GM23338 (cell line): ENCODE results near the gene ZNF560.

Experiments used
- POLR2AphosphoS5 ChIP-seq: IDR thresholded peaks from 2 replicates; pipeline ENCODE4 v1.6.1; 2016; ENCODE audit warnings: antibody characterized with exemption, low read depth
- TF ChIP-seq, protein P1 (sequence below), 2 experiments: fragments of 200-600 bp in 1 of 2; sonication (generic) in 1 of 2; conservative IDR thresholded peaks; 2 replicates each; pipeline versions ENCODE4 v1.5.1 to v1.6.1; 2016 to 2017; ENCODE audit warnings: antibody characterized with exemption in 2 of 2, low read depth in 2 of 2, mild to moderate bottlenecking in 2 of 2, moderate library complexity in 1 of 2

DNA sequence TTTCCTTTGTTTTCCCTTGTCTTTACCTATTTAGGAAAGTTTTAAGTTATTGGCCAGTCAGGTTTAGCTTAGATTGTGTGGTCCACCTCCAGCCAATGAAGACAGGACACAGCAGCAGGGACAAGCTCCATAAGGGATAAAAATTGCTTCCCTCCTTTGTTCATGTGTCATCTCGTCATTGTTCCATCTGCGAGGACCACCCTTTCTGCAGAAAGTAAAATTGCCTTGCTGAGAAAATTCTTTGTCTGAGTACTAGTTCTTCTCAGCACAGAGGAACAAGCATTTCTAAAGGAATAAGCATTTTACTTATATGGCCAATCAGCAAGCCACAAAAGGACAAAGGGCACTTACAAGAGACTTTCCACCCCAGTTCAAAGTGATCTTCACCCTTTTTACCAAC lies 11.4 kb downstream of the ZNF560 start:
- TF ChIP-seq, protein P1, sequence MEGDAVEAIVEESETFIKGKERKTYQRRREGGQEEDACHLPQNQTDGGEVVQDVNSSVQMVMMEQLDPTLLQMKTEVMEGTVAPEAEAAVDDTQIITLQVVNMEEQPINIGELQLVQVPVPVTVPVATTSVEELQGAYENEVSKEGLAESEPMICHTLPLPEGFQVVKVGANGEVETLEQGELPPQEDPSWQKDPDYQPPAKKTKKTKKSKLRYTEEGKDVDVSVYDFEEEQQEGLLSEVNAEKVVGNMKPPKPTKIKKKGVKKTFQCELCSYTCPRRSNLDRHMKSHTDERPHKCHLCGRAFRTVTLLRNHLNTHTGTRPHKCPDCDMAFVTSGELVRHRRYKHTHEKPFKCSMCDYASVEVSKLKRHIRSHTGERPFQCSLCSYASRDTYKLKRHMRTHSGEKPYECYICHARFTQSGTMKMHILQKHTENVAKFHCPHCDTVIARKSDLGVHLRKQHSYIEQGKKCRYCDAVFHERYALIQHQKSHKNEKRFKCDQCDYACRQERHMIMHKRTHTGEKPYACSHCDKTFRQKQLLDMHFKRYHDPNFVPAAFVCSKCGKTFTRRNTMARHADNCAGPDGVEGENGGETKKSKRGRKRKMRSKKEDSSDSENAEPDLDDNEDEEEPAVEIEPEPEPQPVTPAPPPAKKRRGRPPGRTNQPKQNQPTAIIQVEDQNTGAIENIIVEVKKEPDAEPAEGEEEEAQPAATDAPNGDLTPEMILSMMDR (conservative IDR thresholded peaks at IDR 0.05; ENCODE audit: low read depth in 2 of 2): no peak
- TF ChIP-seq POLR2AphosphoS5: no peak
